CD4-positive, alpha-beta T cell treated with Interleukin-12 subunit alpha and Interleukin-12 subunit beta, for 1 hour (primary cell): Measurements from ENCODE around the gene ICE1.
"Not testable (repeated sequence)": the region's sequence is repeated elsewhere in the genome, so short reads cannot be mapped to it uniquely, and the experiment has no call there.

Experiments used
- DNase-seq: peaks from one replicate; pipeline ENCODE4 v3.0.0-alpha.2; 2020

The ICE1 gene, protein sequence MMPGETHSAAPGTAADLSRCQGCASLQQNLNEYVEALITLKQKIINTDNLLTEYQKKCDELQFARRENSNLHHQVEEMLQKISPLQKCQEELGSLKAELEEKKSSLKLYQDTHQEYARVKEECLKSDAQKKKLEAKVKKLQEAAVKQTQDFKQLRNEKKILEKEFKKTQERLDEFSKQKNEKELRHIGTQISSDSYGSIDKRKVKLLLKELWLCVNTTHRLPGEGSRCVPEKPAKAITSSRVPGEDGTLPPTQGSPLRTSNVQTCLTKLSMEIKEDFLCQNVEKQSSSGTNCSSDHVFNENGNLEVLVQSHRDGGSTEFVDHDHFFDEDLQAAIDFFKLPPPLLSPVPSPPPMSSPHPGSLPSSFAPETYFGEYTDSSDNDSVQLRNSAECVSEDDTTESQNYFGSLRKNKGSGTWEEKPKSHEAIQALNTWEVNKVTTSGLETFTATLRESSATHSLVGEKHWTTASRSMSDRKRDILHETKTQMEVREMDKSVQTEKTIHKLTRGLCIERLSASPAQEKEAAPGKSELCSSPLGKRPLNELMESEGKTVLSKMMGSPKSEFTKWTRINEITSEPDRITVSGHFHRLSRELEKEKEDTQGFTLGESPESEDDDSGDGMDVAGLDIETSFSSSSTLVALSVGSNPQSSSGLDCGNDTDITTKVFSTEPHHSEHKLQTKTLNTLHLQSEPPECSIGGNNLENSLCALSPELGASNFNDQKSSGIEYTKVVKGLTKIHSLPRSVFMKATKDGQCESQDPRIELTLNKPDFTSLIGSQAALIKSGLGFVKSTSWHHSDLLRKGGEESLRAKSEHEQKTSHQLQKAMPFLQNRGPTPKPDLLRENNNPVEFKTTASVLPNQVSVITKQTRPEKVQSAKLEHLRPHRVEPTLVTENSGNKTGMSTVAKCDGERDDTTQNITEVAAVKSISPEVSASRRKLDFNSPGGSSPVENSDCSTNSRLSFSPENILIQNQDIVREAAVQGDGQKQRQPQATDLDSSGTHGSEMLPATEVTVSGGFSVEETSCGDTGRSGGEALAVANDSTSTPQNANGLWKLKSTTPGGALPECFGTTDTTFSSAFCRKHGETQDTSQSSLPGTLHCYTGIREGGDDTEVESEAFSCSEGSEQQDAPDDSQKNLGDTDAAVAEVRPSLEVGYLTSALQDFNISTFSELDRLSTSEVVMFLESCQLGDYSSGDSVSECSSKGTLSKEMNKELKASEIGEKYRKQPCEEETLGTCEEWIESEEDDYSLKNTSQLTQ (N-terminal part only)

GRCh38 chr5:5421961-5422818 lies at the start of gene ICE1:
Gene ICE1, plus strand, starts transcription at chr5:5422677. Its CDS starts 239 bp downstream, at chr5:5422916.
- DNase-seq = peak; percentile 96

- no peak for DNase-seq
These were observed 49.5 kb upstream of the ICE1 start for GRCh38 chr5:5372930-5373329.

- DNase-seq = no peak
These were observed 49.0 kb upstream of the ICE1 start for GRCh38 chr5:5373351-5373989.

DNA sequence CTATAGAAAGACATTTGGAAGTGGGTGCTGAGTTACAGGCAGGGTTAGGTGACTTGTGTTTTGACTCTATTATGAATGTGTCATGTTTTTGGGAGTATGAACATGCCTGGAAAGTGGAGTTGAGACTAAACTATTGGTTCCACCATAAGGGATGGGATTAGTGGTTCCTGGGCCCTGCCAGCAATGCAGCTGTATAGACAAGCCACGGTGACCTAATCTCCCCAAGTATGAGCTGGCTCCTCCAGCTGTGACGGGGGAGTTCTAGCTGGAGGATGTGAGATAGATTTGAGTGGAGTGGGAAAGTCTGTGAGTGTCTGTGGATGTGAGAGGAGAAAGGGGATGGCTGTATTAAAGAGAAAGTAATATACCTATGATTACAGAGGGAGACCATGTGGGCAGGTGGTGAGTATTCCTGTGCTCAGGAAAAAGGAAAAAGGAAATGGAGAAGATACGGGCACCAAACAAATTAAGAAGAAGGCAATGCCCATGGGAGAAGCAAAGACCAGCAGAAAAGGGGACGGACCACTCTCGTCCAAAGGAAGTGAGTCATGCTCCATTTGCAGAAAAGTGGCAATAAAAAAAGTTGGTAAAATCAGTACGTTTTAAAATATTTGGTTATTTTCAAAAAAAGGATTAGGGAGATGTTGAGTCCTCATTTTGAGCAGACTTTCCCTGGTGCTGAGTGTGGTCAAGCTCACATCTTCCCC lies 48.3 kb upstream of the ICE1 start:
- no peak for DNase-seq

DNA sequence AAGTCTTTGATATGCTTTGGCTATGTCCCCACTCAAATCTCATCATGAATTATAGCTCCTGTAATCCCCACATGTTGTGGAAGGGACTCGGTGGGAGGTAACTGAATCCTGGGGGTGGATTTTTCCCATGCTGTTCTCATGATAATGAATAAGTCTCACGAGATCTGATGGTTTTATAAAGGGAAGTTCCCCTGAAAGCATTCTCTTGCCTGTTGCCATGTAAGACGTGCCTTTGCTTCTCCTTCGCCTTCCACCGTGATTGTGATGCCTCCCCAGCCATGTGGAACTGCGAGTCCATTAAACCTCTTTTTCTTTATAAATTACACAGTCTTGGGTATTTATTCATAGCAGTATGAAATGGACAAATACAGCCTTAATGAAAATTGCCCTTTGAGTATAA lies 44.7 kb upstream of the ICE1 start:
- DNase-seq = no peak

- DNase-seq = no peak
These were observed 43.9 kb upstream of the ICE1 start for GRCh38 chr5:5378531-5378930.

DNA sequence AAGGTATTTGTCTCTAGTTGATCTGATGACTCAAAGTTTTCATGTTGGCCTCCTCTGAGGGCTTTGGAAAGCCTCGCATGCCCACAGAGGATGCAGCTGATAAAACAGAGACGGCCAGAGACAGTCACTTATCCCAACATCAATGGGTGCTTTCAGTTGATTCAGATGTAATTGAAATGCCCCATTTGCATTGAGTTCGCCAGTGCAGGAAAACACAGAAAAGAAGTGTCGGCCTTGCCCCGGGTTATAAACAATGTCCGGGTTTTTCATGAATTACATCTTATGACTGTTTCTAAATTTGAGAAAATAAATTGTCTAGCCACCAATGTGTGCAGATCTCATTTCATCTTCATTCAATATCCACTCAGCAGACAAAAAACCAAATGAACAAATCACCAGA lies 42.2 kb upstream of the ICE1 start:
- no peak for DNase-seq

DNA sequence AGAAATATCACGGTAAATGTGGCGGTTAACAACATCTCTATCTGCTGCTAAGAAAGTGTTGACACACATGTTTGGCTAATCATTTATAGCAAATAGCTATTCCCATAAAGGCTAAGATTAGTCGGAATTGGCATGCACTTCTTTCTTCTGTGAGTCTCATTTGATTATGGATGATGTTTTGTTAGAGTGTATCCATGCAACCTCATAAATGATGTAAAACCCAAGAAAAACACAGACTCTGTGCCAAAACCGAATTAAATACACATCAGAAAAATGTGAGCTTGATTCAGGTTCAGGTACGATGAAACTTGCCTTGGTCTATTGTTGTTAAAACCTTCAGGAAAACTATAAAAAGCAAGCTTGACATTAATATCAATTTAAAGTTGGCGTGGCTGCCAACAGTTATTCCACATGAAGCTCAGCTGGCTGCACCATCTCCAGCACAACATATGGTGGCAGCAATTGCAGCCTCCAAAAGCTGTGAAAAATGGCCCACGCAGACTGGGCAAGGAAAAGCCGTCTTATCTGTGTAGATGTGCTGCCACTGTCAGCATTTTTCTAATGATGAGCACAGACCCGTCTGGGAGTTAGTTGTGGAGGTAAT lies 41.1 kb upstream of the ICE1 start:
- no peak for DNase-seq

GRCh38 chr5:5383461-5383860 lies 39.0 kb upstream of the ICE1 start:
- DNase-seq = no peak

DNA sequence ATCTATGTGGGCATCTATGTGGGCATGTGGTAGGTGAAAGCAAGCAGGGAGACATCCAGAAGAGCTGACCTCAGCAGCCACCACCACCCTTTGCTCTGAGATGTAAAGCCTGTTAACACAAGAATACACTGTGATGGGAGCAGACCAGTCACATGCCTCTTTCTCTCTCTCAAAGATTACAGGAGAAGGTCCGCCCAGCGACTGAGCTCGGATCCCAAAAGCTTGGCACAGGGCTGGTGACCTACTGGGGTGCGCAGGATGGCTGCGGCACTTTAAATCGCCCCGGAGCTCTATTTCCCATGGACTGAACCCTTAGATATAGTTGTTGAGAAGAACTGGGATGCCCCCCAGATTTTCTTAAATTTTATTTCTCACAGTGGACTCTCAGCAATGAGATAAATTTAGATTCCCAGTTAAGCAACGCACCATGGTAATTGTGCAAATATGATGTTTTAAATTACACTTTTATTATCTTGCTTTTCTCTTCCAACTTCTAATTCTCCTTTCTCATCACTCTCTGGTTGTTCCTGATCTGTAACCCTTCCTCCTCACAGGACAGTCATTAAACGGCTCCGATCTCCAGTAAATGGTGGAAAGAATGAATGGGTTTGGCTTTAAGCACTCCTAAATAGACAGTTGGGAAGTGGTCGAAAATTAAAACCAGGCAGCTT lies 37.7 kb upstream of the ICE1 start:
- no peak for DNase-seq

GRCh38 chr5:5385331-5385662 lies 37.2 kb upstream of the ICE1 start:
- DNase-seq = no peak

- no peak for DNase-seq
These were observed 36.1 kb upstream of the ICE1 start for GRCh38 chr5:5386329-5386728.

- DNase-seq = no peak
These were observed 35.3 kb upstream of the ICE1 start for GRCh38 chr5:5387192-5387591.

DNA sequence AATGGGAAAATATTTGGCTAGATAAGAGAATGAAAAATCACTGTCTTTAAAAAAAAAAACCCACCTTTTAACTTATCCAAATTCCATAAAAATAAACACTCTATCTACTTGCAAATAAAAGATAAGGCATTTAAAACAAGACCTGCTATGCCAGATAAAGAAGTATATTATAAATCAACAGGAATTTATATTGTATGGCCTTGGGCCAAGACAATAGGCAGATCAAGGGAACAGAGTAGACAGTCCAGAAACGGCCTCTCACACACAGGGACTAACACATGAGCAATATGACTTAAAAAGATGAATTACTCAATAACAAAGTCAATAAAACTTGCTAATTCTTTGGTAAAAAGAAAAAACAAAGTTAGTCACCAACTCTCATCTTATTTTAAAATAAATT lies 34.7 kb upstream of the ICE1 start:
- no peak for DNase-seq

GRCh38 chr5:5390121-5390869 lies 32.2 kb upstream of the ICE1 start:
- not testable (repeated sequence) for DNase-seq

DNA sequence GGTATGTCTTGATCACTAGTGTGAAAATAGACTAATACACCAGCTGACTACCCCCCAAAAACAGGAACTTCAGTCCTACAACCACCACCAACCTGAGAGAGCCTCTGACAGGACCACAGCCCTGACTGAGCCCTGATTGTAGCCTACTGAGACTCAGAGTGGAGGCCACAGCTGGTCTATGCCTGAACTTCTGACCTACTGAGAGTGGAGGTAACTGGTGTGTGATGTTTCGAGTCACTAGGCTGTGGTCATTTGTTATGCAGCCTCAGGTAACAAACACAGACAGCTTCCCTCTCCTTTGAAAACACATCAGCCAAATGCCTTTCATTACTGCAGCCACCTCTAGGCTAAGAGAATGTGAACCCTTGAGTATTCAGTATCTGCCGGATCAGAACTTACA lies 30.0 kb upstream of the ICE1 start:
- not testable (repeated sequence) for DNase-seq

DNA sequence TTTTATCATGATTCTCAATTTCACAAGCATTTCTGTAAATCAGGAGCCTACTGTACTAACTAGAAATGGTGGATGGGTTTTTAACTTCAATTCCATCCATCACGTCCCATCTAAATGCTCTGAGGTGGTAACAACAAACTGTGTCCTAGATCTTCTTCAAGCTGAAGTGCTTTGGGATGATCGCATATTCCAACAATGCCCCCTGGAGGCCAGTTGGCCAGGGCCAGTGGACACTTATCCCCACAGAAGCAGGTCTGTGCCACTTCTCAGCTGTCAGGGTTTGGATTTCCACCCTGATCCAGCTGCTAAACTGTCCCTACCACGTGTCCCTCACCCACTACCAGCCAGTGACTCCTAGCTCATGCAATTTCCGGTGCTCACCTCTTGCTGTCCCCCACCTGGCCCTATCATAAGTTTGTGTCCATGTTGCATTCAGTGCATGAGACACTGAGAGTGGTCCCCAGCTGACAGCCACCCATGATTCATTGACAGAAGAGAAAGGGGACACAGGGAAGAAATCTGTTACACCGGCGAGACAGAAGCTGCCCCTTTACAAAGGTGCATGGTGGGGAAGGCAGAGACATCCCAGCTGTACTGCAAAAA lies 28.0 kb upstream of the ICE1 start:
- DNase-seq = not testable (repeated sequence)

DNA sequence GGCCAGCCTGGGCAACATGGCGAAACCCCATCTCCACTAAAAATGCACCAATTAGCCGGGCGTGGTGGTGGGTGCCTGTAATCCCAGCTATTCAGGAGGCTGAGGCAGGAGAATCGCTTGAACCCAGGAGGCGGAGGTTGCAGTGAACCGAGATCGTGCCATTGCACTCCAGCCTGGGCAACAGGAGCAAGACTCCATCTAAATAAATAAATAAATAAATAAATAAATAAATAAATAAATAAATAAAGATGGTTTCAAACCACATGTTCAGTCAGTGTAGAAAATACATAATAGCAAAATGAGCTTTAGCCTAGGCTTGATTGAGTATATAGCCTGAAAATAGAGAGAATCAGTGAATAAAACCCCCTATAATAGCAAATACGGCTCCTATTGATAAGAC lies 27.4 kb upstream of the ICE1 start:
- DNase-seq = not testable (repeated sequence)

GRCh38 chr5:5398071-5398470 lies 24.4 kb upstream of the ICE1 start:
- no peak for DNase-seq
